Loucy (cell line): Measurements from ENCODE around the gene NUB1.
A peak's percentile ranks its signal among the peaks of the same experiment; 100 is the strongest.

Source experiments
- H2AFZ ChIP-seq: fragments of 200-600 bp; sonication (generic); 2 replicates; pipeline ENCODE4 v1.6.0; 2016; ENCODE audit warnings: antibody characterized with exemption, mild to moderate bottlenecking, low read length, moderate library complexity
- H3F3A ChIP-seq: fragments of 200-600 bp; 2 replicates; pipeline ENCODE4 v1.6.0; 2016; ENCODE audit warnings: antibody characterized with exemption, low read depth, mild to moderate bottlenecking
- H3K27me3 ChIP-seq: fragments of 200-600 bp; sonication (generic); 2 replicates; pipeline ENCODE4 v1.6.1; 2014; ENCODE audit warnings: low read length, mild to moderate bottlenecking; ENCODE audit not compliant: insufficient read depth, poor library complexity, severe bottlenecking
- H3K36me3 ChIP-seq: fragments of 200-600 bp; sonication (generic); 2 replicates; pipeline ENCODE4 v1.6.1; 2016; ENCODE audit warnings: low read length; ENCODE audit not compliant: insufficient read depth
- H3K4me1 ChIP-seq: fragments of 200-600 bp; sonication (generic); 2 replicates; pipeline ENCODE4 v1.5.1; 2014; ENCODE audit warnings: low read length, mild to moderate bottlenecking; ENCODE audit not compliant: insufficient read depth, poor library complexity, severe bottlenecking
- H3K4me2 ChIP-seq: fragments of 200-600 bp; sonication (generic); 2 replicates; pipeline ENCODE4 v1.6.0; 2014; ENCODE audit warnings: antibody characterized with exemption, low read length, low read depth, mild to moderate bottlenecking; ENCODE audit not compliant: poor library complexity, severe bottlenecking
- H3K4me3 ChIP-seq: fragments of 200-600 bp; sonication (generic); 2 replicates; pipeline ENCODE4 v1.5.1; 2014; ENCODE audit warnings: low read length, mild to moderate bottlenecking, mixed read lengths; ENCODE audit not compliant: poor library complexity, severe bottlenecking
- H3K79me2 ChIP-seq: fragments of 200-600 bp; sonication (generic); 2 replicates; pipeline ENCODE4 v1.6.1; 2014; ENCODE audit warnings: low read length; ENCODE audit not compliant: insufficient read depth
- H3K9ac ChIP-seq: fragments of 200-600 bp; sonication (generic); 2 replicates; pipeline ENCODE4 v1.6.0; 2014; ENCODE audit warnings: mild to moderate bottlenecking, low read depth, low read length, moderate library complexity; ENCODE audit not compliant: poor library complexity, severe bottlenecking
- H3K9me2 ChIP-seq: fragments of 200-600 bp; sonication (generic); replicated peaks from 2 replicates; pipeline ENCODE4 v1.6.1; 2016; ENCODE audit warnings: low read depth, low read length, mixed read lengths
- H3K9me3 ChIP-seq: fragments of 200-600 bp; sonication (generic); 2 replicates; pipeline ENCODE4 v1.6.1; 2014; ENCODE audit warnings: mild to moderate bottlenecking, antibody characterized with exemption, low read length, low read depth; ENCODE audit not compliant: insufficient read depth
- H4K20me1 ChIP-seq: fragments of 200-600 bp; sonication (generic); 2 replicates; pipeline ENCODE4 v1.6.0; 2014; ENCODE audit warnings: antibody characterized with exemption, low read length, mild to moderate bottlenecking; ENCODE audit not compliant: insufficient read depth, poor library complexity, severe bottlenecking
- CTCF ChIP-seq: fragments of 200-600 bp; sonication (generic); conservative IDR thresholded peaks from 2 replicates; pipeline ENCODE4 v1.5.1; 2014; ENCODE audit warnings: mild to moderate bottlenecking, antibody characterized with exemption, low read length
- EZH2phosphoT487 ChIP-seq: fragments of 200-600 bp; IDR thresholded peaks from 2 replicates; pipeline ENCODE4 v1.6.1; 2018; ENCODE audit warnings: antibody characterized with exemption, mild to moderate bottlenecking, moderate library complexity, borderline replicate concordance

The NUB1 gene

GRCh38 chr7:151315038-151315655, 26.5 kb upstream of the NUB1 start:
- Histone ChIP-seq H3K4me2 (peak overlapping the region; percentile 57), H3K36me3 (no peaks in the 10 kb centered on the region), H3F3A (no peaks in the 10 kb centered on the region), H2AFZ (peak overlapping the region; percentile 70; the same call in 1 of the 2 replicates), H3K9me2 (no peaks in the 10 kb centered on the region), H3K4me3 (no peak overlapping the region), H3K79me2 (no peaks in the 10 kb centered on the region), H4K20me1 (no peaks in the 10 kb centered on the region), H3K9me3 (peaks cover 20% of the 10 kb centered on the region), H3K27me3 (no peaks in the 10 kb centered on the region), H3K4me1 (no peaks in the 10 kb centered on the region), H3K9ac (no peak overlapping the region)
- no peak for TF ChIP-seq EZH2phosphoT487
- TF ChIP-seq CTCF, result peak; percentile 78

GRCh38 chr7:151316896-151317295, 24.7 kb upstream of the NUB1 start:
- no peaks in the 10 kb centered on the region for H3F3A ChIP-seq
- no peaks in the 10 kb centered on the region for H3K27me3 ChIP-seq
- no peak overlapping the region for H3K4me2 ChIP-seq
- no peak overlapping the region for H3K9ac ChIP-seq
- H3K4me3 ChIP-seq, result no peak overlapping the region
- no peaks in the 10 kb centered on the region for H3K4me1 ChIP-seq
- H3K9me3 ChIP-seq, result peaks cover 30% of the 10 kb centered on the region
- H2AFZ ChIP-seq, result no peak overlapping the region
- no peaks in the 10 kb centered on the region for H3K36me3 ChIP-seq
- H4K20me1 ChIP-seq, result no peaks in the 10 kb centered on the region
- TF ChIP-seq CTCF, result no peak
- TF ChIP-seq EZH2phosphoT487, result no peak
- no peaks in the 10 kb centered on the region for H3K79me2 ChIP-seq
- H3K9me2 ChIP-seq, result no peaks in the 10 kb centered on the region

GRCh38 chr7:151317936-151318335, 23.7 kb upstream of the NUB1 start:
- Histone ChIP-seq H3K79me2 (no peaks in the 10 kb centered on the region), H3K4me1 (no peaks in the 10 kb centered on the region), H3K4me2 (no peak overlapping the region), H3F3A (no peaks in the 10 kb centered on the region), H3K4me3 (no peak overlapping the region), H3K36me3 (no peaks in the 10 kb centered on the region), H3K27me3 (no peaks in the 10 kb centered on the region), H2AFZ (no peak overlapping the region), H3K9ac (no peak overlapping the region), H3K9me2 (no peaks in the 10 kb centered on the region), H3K9me3 (peaks cover 31% of the 10 kb centered on the region), H4K20me1 (no peaks in the 10 kb centered on the region)
- TF ChIP-seq EZH2phosphoT487, result no peak
- TF ChIP-seq CTCF, result no peak
